ENCODE measurements around the gene INHBA. TPM values are rescaled to one million over a fixed set of nuclear protein-coding genes. Genes with fewer than 3 reads are reported as not detected.
A peak's percentile ranks its signal among the peaks of the same experiment; 100 is the strongest.

INHBA gene
- total RNA-seq, 2 donors from 2014 or later = 1.1 to 1.2 TPM

GRCh38 chr7:41730668-41731067 is 27.8 kb upstream of the INHBA start:
- H3K27me3 Mint-ChIP-seq = peaks cover 8 to 18% of the 10 kb centered on the region in 2 donors
- DNase-seq (ENCODE audit: low spot score) (no peak), ATAC-seq (no peak)
- H3K4me3 Mint-ChIP-seq = no peak overlapping the region
- peak overlapping the region in 1 of 2 donors; percentile 47 for H3K27ac Mint-ChIP-seq
- peaks cover 25 to 26% of the 10 kb centered on the region in 2 donors for H3K4me1 Mint-ChIP-seq (ENCODE audit: low read depth in 2 of 2)
- peaks cover 20% of the 10 kb centered on the region for H3K9me3 Mint-ChIP-seq
- H3K36me3 Mint-ChIP-seq = peaks cover 17% of the 10 kb centered on the region

DNA sequence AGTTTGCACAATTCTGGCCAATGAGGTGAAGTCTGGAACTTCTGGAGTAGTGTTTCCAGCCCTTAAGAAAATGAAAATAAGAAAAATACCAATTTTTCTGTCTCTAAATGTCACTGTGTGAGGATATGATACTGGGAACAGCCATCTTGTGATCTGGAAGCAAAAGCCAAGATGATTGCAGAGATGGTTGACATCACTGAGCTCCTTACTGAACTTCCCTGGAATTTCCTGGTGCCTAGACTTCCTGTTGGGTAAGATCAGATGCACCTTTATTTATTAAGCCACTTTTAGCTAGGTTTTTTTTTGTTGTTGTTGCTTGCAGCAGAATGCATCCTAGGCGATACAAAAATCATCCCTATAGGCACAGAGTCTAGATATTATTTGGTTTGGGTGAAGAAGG is 27.3 kb upstream of the INHBA start:
- no peak for ATAC-seq
- no peak for DNase-seq (ENCODE audit: low spot score)
- Mint-ChIP-seq H3K4me1 (ENCODE audit: low read depth in 2 of 2) (peaks cover 20 to 21% of the 10 kb centered on the region in 2 donors), H3K27ac (peak overlapping the region in 1 of 2 donors; percentile 47), H3K9me3 (peaks cover 16% of the 10 kb centered on the region), H3K27me3 (peaks cover 9 to 15% of the 10 kb centered on the region in 2 donors), H3K36me3 (peaks cover 14% of the 10 kb centered on the region), H3K4me3 (no peak overlapping the region)

GRCh38 chr7:41729059-41729458 is 26.2 kb upstream of the INHBA start:
- H3K27ac Mint-ChIP-seq = no peak overlapping the region
- peaks cover 16% of the 10 kb centered on the region for H3K9me3 Mint-ChIP-seq
- ATAC-seq (no peak), DNase-seq (ENCODE audit: low spot score) (no peak)
- peaks cover 9 to 14% of the 10 kb centered on the region in 2 donors for H3K27me3 Mint-ChIP-seq
- peaks cover 19 to 21% of the 10 kb centered on the region in 2 donors for H3K4me1 Mint-ChIP-seq (ENCODE audit: low read depth in 2 of 2)
- H3K4me3 Mint-ChIP-seq = no peak overlapping the region
- H3K36me3 Mint-ChIP-seq = peaks cover 14% of the 10 kb centered on the region

GRCh38 chr7:41725013-41725412 is 22.1 kb upstream of the INHBA start:
- H3K27ac Mint-ChIP-seq = no peak overlapping the region
- H3K4me1 Mint-ChIP-seq (ENCODE audit: low read depth in 2 of 2) = peaks cover 0 to 8% of the 10 kb centered on the region in 2 donors
- ATAC-seq (no peak), DNase-seq (ENCODE audit: low spot score) (no peak)
- peaks cover 4% of the 10 kb centered on the region for H3K9me3 Mint-ChIP-seq
- no peaks in the 10 kb centered on the region for H3K36me3 Mint-ChIP-seq
- no peak overlapping the region for H3K4me3 Mint-ChIP-seq
- peaks cover 6 to 14% of the 10 kb centered on the region in 2 donors for H3K27me3 Mint-ChIP-seq

- Mint-ChIP-seq H3K36me3 (no peaks in the 10 kb centered on the region), H3K4me3 (no peak overlapping the region), H3K9me3 (no peaks in the 10 kb centered on the region), H3K4me1 (ENCODE audit: low read depth in 2 of 2) (peaks cover 0 to 8% of the 10 kb centered on the region in 2 donors), H3K27me3 (peaks cover 6 to 11% of the 10 kb centered on the region in 2 donors), H3K27ac (no peak overlapping the region)
- no peak for DNase-seq (ENCODE audit: low spot score)
- ATAC-seq = no peak
These were observed 18.0 kb upstream of the INHBA start for GRCh38 chr7:41720886-41721285.

- no peak for ATAC-seq
- H3K36me3 Mint-ChIP-seq = no peaks in the 10 kb centered on the region
- H3K27me3 Mint-ChIP-seq = peaks cover 6 to 11% of the 10 kb centered on the region in 2 donors
- no peak overlapping the region for H3K4me3 Mint-ChIP-seq
- H3K9me3 Mint-ChIP-seq = no peaks in the 10 kb centered on the region
- H3K4me1 Mint-ChIP-seq (ENCODE audit: low read depth in 2 of 2) = peaks cover 0 to 8% of the 10 kb centered on the region in 2 donors
- DNase-seq (ENCODE audit: low spot score) = no peak
- no peak overlapping the region for H3K27ac Mint-ChIP-seq
These were observed 17.2 kb upstream of the INHBA start for GRCh38 chr7:41720046-41720445.

- H3K27ac Mint-ChIP-seq = no peak overlapping the region
- no peaks in the 10 kb centered on the region for H3K36me3 Mint-ChIP-seq
- H3K27me3 Mint-ChIP-seq = peaks cover 0 to 4% of the 10 kb centered on the region in 2 donors
- H3K4me3 Mint-ChIP-seq = no peak overlapping the region
- H3K9me3 Mint-ChIP-seq = no peaks in the 10 kb centered on the region
- no peak for DNase-seq (ENCODE audit: low spot score)
- H3K4me1 Mint-ChIP-seq (ENCODE audit: low read depth in 2 of 2) = peaks cover 0 to 4% of the 10 kb centered on the region in 2 donors
- no peak for ATAC-seq
These were observed 13.8 kb upstream of the INHBA start for GRCh38 chr7:41716691-41717090.

GRCh38 chr7:41715000-41715399 is 12.1 kb upstream of the INHBA start:
- no peak for ATAC-seq
- H3K36me3 Mint-ChIP-seq = no peaks in the 10 kb centered on the region
- H3K27me3 Mint-ChIP-seq = peaks cover 0 to 4% of the 10 kb centered on the region in 2 donors

GRCh38 chr7:41711283-41712064 is 8.6 kb upstream of the INHBA start:
- Mint-ChIP-seq H3K36me3 (no peaks in the 10 kb centered on the region), H3K27me3 (peaks cover 4 to 7% of the 10 kb centered on the region in 2 donors), H3K4me3 (no peak overlapping the region), H3K4me1 (ENCODE audit: low read depth in 2 of 2) (peaks cover 0 to 7% of the 10 kb centered on the region in 2 donors), H3K9me3 (no peaks in the 10 kb centered on the region), H3K27ac (no peak overlapping the region)
- DNase-seq (ENCODE audit: low spot score) = no peak
- ATAC-seq = no peak

More at GRCh38 chr7:41715000-41715399, 12.1 kb upstream of the INHBA start:
- Mint-ChIP-seq H3K9me3 (no peaks in the 10 kb centered on the region), H3K27ac (no peak overlapping the region), H3K4me3 (no peak overlapping the region), H3K4me1 (ENCODE audit: low read depth in 2 of 2) (no peaks in the 10 kb centered on the region)
- DNase-seq (ENCODE audit: low spot score) = no peak

DNA sequence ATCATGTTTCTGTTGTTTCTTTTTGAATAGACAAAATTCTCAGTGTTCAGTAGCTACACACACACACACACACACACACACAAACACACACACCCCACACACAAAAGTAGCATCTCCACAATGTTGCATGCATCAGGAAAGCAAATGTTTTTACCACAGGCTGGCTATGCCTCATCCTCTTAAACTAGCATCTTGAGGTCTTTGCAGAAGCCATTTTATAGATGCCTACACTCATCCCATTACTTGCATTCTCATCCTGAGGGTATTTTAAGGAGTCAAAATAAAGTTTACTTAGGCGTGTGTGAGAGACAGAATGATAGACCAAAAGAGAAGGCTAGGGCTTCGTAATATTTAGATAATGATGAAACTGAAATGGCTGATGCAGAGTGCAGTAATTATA is 7.9 kb upstream of the INHBA start:
- Mint-ChIP-seq H3K27me3 (peaks cover 4 to 7% of the 10 kb centered on the region in 2 donors), H3K36me3 (no peaks in the 10 kb centered on the region), H3K27ac (no peak overlapping the region), H3K4me3 (no peak overlapping the region), H3K9me3 (no peaks in the 10 kb centered on the region), H3K4me1 (ENCODE audit: low read depth in 2 of 2) (peaks cover 2 to 9% of the 10 kb centered on the region in 2 donors)
- DNase-seq (ENCODE audit: low spot score) (no peak), ATAC-seq (no peak)

- Mint-ChIP-seq H3K27me3 (peaks cover 0 to 7% of the 10 kb centered on the region in 2 donors), H3K27ac (no peak overlapping the region)
These were observed 6.7 kb upstream of the INHBA start for GRCh38 chr7:41709621-41710020.

GRCh38 chr7:41708581-41709358 is 5.9 kb upstream of the INHBA start:
- H3K36me3 Mint-ChIP-seq = no peaks in the 10 kb centered on the region
- ATAC-seq = no peak
- H3K4me1 Mint-ChIP-seq (ENCODE audit: low read depth in 2 of 2) = peaks cover 12 to 24% of the 10 kb centered on the region in 2 donors
- H3K4me3 Mint-ChIP-seq = no peak overlapping the region
- no peak for DNase-seq (ENCODE audit: low spot score)
- H3K27me3 Mint-ChIP-seq = peaks cover 3 to 12% of the 10 kb centered on the region in 2 donors
- H3K9me3 Mint-ChIP-seq = no peaks in the 10 kb centered on the region
- H3K27ac Mint-ChIP-seq = peak overlapping the region in 1 of 2 donors; percentile 12

More at GRCh38 chr7:41709621-41710020, 6.7 kb upstream of the INHBA start:
- no peaks in the 10 kb centered on the region for H3K9me3 Mint-ChIP-seq
- H3K4me3 Mint-ChIP-seq = no peak overlapping the region
- DNase-seq (ENCODE audit: low spot score) (no peak), ATAC-seq (peak in 1 of 2 donors; percentile 43)
- no peaks in the 10 kb centered on the region for H3K36me3 Mint-ChIP-seq
- peaks cover 6 to 18% of the 10 kb centered on the region in 2 donors for H3K4me1 Mint-ChIP-seq (ENCODE audit: low read depth in 2 of 2)

- H3K9me3 Mint-ChIP-seq = no peaks in the 10 kb centered on the region
- H3K4me3 Mint-ChIP-seq = peak overlapping the region; percentile 87
- peaks cover 5 to 22% of the 10 kb centered on the region in 2 donors for H3K27me3 Mint-ChIP-seq
- no peak for DNase-seq (ENCODE audit: low spot score)
- ATAC-seq = no peak
- H3K27ac Mint-ChIP-seq = no peak overlapping the region
- H3K4me1 Mint-ChIP-seq (ENCODE audit: low read depth in 2 of 2) = peaks cover 15 to 29% of the 10 kb centered on the region in 2 donors
- no peaks in the 10 kb centered on the region for H3K36me3 Mint-ChIP-seq
These were observed 3.5 kb upstream of the INHBA start for GRCh38 chr7:41706228-41706930.

All from natural killer cell treated with Interleukin-12 subunit alpha and Interleukin-12 subunit beta and Interleukin-15 and Interleukin-18, amount 100 ng/mL, for 72 hours (primary cell).